ENCODE results near the gene MRPL20.

MRPL20 gene

GRCh38 chr1:1442069-1442770 is 35.1 kb upstream of the MRPL20 start:
- no peak overlapping the region for H3K27ac ChIP-seq (ENCODE audit: low read length)
- no peaks in the 10 kb centered on the region for H3K9me3 ChIP-seq (ENCODE audit: control insufficient read depth, low read depth, low read length)
- H3K27me3 ChIP-seq (ENCODE audit: control insufficient read depth, insufficient read depth, low read length): no peaks in the 10 kb centered on the region
- H3K4me1 ChIP-seq (ENCODE audit: control insufficient read depth, low read depth, low read length): no peaks in the 10 kb centered on the region
- H3K4me3 ChIP-seq (ENCODE audit: low read length): no peak overlapping the region
- H3K36me3 ChIP-seq (ENCODE audit: control insufficient read depth, low read depth, low read length): no peaks in the 10 kb centered on the region
- H3K9ac ChIP-seq (ENCODE audit: low read length): no peak overlapping the region

DNA sequence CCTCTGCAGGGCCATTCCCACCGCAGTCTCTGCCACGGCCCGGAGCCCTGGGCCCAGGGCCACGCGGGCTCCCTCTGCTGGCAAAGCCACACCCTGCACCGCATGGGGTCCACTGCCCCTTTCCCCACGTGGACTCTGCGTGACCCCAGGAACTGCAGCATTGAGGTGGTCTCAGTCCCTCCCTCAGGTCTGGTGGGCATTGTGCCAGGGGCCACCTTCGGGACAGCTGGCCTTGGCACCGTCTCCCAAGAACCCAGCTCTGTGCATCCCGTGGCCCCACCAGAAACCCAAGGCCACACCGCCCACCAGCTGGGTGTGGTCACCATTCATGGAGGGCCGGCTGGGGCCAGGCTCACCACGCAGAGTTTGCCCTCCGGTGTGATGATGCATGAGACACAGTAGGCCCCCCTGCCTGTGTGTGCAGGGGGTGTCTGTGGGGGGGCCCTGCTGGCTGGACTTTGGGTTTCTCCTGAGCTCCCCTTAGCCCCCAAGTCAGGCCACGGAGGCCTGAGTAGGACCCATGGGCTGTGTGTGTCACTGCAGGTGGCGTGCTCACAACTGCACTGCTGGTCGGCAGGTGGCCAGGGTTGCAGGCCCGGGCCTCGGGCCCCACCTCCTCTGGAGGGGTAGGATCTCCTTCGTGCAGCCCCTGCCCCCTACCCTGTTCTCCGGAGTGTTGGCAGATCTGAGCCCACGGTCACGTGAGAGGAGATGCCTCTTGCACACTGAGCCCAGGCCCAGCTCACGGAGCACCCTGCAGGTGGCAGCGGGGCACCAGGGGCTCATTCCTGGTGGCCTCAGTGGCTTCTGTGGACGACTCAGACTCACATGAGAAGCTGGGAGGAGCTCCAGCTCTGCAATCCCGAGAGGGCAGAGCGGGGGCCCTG is 34.2 kb upstream of the MRPL20 start:
- Histone ChIP-seq H3K4me1 (ENCODE audit: control insufficient read depth, low read depth, low read length) (peaks cover 4% of the 10 kb centered on the region), H3K4me3 (ENCODE audit: low read length) (no peak overlapping the region), H3K9ac (ENCODE audit: low read length) (no peak overlapping the region)

DNA sequence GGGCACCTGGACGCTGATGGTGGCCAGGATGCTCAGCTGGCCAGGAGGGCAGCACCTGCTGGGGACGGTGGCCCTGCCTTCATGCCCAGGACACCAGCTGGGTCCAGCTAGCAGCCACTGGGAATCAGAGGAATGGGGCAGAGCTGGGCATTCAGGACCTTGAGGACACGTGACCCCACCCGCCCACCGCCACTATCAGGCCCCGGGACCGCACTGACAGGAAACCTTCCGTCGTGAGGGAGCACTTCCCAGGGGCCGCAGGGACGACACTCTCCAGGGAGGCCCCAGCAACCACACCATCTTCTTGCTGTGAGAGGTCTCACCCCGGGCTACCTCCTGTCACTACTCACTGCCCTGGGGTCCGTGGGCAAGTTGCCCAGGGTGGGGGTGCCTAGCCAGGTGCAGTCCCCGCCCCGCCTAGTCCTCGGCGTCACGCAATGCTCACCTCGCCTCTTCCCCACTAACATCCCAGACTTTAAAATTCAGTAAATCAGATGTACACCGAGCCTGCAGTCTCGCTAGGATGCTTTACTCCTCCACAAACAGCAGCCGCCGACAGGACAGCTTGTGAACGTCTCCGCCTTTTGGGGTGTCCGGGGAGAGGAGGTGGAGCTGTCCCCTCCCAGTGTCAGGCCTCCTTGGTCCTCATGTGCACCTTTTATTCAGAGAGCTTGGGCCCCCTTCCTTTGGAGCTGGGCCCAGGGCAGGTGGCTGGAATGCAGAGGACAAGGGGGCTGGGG is 33.3 kb upstream of the MRPL20 start:
- no peak overlapping the region for H3K9ac ChIP-seq (ENCODE audit: low read length)
- peaks cover 4% of the 10 kb centered on the region for H3K4me1 ChIP-seq (ENCODE audit: control insufficient read depth, low read depth, low read length)
- no peak overlapping the region for H3K27ac ChIP-seq (ENCODE audit: low read length)
- H3K9me3 ChIP-seq (ENCODE audit: control insufficient read depth, low read depth, low read length): no peaks in the 10 kb centered on the region
- H3K27me3 ChIP-seq (ENCODE audit: control insufficient read depth, insufficient read depth, low read length): peaks cover 10% of the 10 kb centered on the region
- H3K4me3 ChIP-seq (ENCODE audit: low read length): no peak overlapping the region
- no peaks in the 10 kb centered on the region for H3K36me3 ChIP-seq (ENCODE audit: control insufficient read depth, low read depth, low read length)

More for the DNA sequence above, 34.2 kb upstream of the MRPL20 start:
- Histone ChIP-seq H3K36me3 (ENCODE audit: control insufficient read depth, low read depth, low read length) (no peaks in the 10 kb centered on the region), H3K9me3 (ENCODE audit: control insufficient read depth, low read depth, low read length) (no peaks in the 10 kb centered on the region), H3K27me3 (ENCODE audit: control insufficient read depth, insufficient read depth, low read length) (peaks cover 6% of the 10 kb centered on the region), H3K27ac (ENCODE audit: low read length) (no peak overlapping the region)

DNA sequence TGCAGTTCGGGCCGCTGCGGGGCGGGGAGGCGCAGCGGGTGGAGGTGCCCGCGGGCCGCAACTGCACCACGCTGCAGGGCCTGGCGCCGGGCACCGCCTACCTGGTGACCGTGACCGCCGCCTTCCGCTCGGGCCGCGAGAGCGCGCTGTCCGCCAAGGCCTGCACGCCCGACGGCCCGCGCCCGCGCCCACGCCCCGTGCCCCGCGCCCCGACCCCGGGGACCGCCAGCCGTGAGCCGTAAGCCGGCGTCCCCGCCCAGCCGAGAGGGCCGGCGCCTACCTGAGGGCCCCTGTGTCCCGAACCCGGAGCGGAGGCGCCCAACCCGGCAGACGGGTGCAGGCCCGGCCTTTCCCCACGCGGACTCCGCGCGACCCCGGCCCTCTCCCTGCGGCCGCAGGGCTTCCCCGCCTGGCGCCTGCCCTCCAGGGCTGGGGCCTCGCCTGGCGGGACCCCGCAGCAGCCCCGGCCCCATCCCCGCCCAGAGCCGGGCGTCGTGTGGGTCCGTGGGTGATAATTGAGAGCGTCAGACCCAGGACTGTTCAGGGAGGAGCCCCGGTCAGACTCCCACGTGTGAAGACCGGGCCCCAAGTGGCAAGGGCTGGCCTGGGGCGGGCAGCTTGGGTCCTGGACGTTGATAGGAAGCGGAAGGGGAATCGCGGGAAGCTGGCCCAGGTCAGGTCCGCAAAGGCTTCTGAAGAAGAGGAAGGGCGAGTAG is 32.6 kb upstream of the MRPL20 start:
- Histone ChIP-seq H3K9ac (ENCODE audit: low read length) (no peak overlapping the region), H3K27ac (ENCODE audit: low read length) (no peak overlapping the region), H3K4me1 (ENCODE audit: control insufficient read depth, low read depth, low read length) (peaks cover 9% of the 10 kb centered on the region)

DNA sequence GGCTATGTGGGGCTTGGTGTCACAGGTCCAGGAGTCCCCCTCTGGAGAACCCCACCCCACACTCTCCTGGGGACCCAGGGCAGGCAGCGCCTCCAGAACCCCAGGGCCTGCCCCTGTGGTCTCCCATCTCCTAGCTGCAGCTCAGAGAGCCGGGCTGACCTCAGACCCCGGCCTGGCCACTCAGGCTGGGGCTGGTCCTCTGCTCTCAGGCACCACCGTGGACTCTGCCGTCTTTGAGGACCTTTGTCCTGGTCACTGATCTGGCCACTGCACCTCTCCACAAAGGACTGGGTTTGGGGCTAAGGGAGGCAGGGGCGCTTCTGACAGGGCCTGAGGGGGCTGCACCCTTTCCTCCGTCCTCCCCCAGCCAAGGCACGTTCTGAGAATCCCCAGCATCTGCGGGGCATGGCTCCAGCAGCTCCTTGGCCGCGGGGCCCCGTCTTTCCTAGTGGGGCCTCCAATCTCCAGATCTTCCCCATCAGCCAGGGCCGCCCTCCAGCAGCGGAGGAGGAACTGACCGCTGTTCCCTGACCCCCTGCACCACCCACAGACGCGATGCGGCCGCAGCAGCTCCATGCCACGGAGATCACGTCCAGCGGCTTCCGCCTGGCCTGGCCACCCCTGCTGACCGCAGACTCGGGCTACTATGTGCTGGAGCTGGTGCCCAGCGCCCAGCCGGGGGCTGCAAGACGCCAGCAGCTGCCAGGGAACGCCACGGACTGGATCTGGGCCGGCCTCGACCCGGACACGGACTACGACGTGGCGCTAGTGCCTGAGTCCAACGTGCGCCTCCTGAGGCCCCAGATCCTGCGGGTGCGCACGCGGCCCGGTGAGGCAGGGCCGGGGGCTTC is 31.7 kb upstream of the MRPL20 start:
- Histone ChIP-seq H3K4me3 (ENCODE audit: low read length) (no peak overlapping the region), H3K9ac (ENCODE audit: low read length) (no peak overlapping the region), H3K27ac (ENCODE audit: low read length) (no peak overlapping the region), H3K9me3 (ENCODE audit: control insufficient read depth, low read depth, low read length) (no peaks in the 10 kb centered on the region), H3K36me3 (ENCODE audit: control insufficient read depth, low read depth, low read length) (no peaks in the 10 kb centered on the region), H3K4me1 (ENCODE audit: control insufficient read depth, low read depth, low read length) (peaks cover 17% of the 10 kb centered on the region), H3K27me3 (ENCODE audit: control insufficient read depth, insufficient read depth, low read length) (peaks cover 10% of the 10 kb centered on the region)

More for the DNA sequence above, 32.6 kb upstream of the MRPL20 start:
- Histone ChIP-seq H3K27me3 (ENCODE audit: control insufficient read depth, insufficient read depth, low read length) (peaks cover 10% of the 10 kb centered on the region), H3K4me3 (ENCODE audit: low read length) (no peak overlapping the region), H3K36me3 (ENCODE audit: control insufficient read depth, low read depth, low read length) (no peaks in the 10 kb centered on the region), H3K9me3 (ENCODE audit: control insufficient read depth, low read depth, low read length) (no peaks in the 10 kb centered on the region)

- Histone ChIP-seq H3K9ac (ENCODE audit: low read length) (no peak overlapping the region), H3K27ac (ENCODE audit: low read length) (no peak overlapping the region), H3K4me3 (ENCODE audit: low read length) (no peak overlapping the region), H3K4me1 (ENCODE audit: control insufficient read depth, low read depth, low read length) (peaks cover 25% of the 10 kb centered on the region), H3K27me3 (ENCODE audit: control insufficient read depth, insufficient read depth, low read length) (peaks cover 10% of the 10 kb centered on the region), H3K36me3 (ENCODE audit: control insufficient read depth, low read depth, low read length) (no peaks in the 10 kb centered on the region), H3K9me3 (ENCODE audit: control insufficient read depth, low read depth, low read length) (no peaks in the 10 kb centered on the region)
These were observed 30.8 kb upstream of the MRPL20 start for GRCh38 chr1:1437904-1438376.

DNA sequence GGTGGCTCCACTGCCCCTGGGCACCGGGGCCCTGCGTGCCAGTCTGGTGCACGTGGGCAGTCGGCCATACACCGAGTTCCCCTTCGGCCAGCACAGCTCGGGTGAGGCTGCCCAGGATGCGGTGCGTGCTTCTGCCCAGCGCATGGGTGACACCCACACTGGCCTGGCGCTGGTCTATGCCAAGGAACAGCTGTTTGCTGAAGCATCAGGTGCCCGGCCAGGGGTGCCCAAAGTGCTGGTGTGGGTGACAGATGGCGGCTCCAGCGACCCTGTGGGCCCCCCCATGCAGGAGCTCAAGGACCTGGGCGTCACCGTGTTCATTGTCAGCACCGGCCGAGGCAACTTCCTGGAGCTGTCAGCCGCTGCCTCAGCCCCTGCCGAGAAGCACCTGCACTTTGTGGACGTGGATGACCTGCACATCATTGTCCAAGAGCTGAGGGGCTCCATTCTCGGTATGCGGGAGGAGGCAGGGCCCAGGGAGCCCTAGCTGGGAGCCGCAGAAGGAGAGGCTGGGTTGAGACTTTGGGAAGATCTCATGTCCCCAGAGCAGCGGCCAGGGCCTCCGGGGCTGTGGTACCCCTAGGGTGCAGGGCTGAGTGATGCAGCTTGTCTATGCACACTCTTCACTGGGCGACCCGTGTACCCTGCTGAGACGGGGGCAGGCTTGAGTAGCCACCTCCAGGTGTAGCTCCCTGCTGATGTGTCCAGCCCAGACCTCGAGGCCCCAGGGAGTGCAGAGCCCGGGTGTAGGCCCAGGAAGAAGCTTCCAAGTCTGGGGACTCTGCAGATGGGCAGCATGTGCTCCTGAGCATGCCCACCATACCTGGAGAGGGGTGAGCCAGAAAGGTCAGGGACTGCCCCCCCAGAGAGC is 30.2 kb upstream of the MRPL20 start:
- Histone ChIP-seq H3K27me3 (ENCODE audit: control insufficient read depth, insufficient read depth, low read length) (peaks cover 10% of the 10 kb centered on the region), H3K4me3 (ENCODE audit: low read length) (no peak overlapping the region), H3K9ac (ENCODE audit: low read length) (no peak overlapping the region), H3K36me3 (ENCODE audit: control insufficient read depth, low read depth, low read length) (no peaks in the 10 kb centered on the region), H3K27ac (ENCODE audit: low read length) (no peak overlapping the region), H3K9me3 (ENCODE audit: control insufficient read depth, low read depth, low read length) (no peaks in the 10 kb centered on the region), H3K4me1 (ENCODE audit: control insufficient read depth, low read depth, low read length) (peaks cover 31% of the 10 kb centered on the region)

DNA sequence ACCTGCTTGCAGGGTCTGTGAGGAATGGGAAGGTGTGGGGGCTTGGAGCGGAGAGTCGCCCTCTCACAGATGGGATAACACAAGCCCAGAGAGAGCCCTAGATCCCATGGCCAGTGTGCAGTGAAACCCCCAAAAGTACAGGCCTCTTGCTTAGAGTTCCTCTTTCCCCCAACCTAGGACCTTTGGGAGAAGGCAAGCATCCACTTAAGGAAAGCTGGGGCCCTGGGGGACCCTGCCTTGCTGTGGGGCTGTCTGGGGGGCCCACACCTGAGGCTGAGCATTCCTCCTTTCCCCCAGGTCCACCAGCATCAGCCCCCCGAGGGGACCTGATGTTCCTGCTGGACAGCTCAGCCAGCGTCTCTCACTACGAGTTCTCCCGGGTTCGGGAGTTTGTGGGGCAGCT is 29.5 kb upstream of the MRPL20 start:
- peak overlapping the region; percentile 28 for H3K9ac ChIP-seq (ENCODE audit: low read length)

GRCh38 chr1:1435911-1436629 is 29.0 kb upstream of the MRPL20 start:
- Histone ChIP-seq H3K27ac (ENCODE audit: low read length) (no peak overlapping the region), H3K9me3 (ENCODE audit: control insufficient read depth, low read depth, low read length) (no peaks in the 10 kb centered on the region), H3K4me1 (ENCODE audit: control insufficient read depth, low read depth, low read length) (peaks cover 41% of the 10 kb centered on the region), H3K9ac (ENCODE audit: low read length) (peak overlapping the region; percentile 28), H3K36me3 (ENCODE audit: control insufficient read depth, low read depth, low read length) (no peaks in the 10 kb centered on the region), H3K27me3 (ENCODE audit: control insufficient read depth, insufficient read depth, low read length) (peaks cover 10% of the 10 kb centered on the region), H3K4me3 (ENCODE audit: low read length) (peak overlapping the region; percentile 67)

More for the DNA sequence above, 29.5 kb upstream of the MRPL20 start:
- H3K4me1 ChIP-seq (ENCODE audit: control insufficient read depth, low read depth, low read length): peaks cover 38% of the 10 kb centered on the region
- peaks cover 10% of the 10 kb centered on the region for H3K27me3 ChIP-seq (ENCODE audit: control insufficient read depth, insufficient read depth, low read length)
- H3K4me3 ChIP-seq (ENCODE audit: low read length): peak overlapping the region; percentile 67
- H3K9me3 ChIP-seq (ENCODE audit: control insufficient read depth, low read depth, low read length): no peaks in the 10 kb centered on the region
- H3K27ac ChIP-seq (ENCODE audit: low read length): no peak overlapping the region
- no peaks in the 10 kb centered on the region for H3K36me3 ChIP-seq (ENCODE audit: control insufficient read depth, low read depth, low read length)
